ENCODE data around the gene LRRC8B. TPM values are rescaled to one million over a fixed set of nuclear protein-coding genes. Genes with fewer than 3 reads are reported as not detected.

LRRC8B gene
- total RNA-seq, 2 experiments from 2014 or later, result 4.4 to 9.9 TPM

DNA sequence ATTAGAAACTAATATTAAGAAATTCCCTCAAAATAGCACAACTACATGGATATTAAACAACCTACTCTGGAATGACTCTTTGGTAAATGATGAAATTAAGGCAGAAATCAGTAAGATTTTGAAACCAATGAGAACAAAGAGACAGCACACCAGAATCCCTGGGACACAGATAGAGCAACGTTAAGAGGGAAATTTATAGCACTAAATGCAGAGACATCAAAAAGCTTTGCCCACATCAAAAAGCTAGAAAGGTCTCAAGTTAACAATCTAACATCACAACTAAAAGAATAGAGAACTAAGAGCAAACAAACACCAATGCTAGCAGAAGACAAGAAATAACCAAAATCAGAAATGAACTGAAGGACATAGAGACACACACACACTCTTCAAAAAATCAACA lies 48.6 kb upstream of the LRRC8B start:
- intact Hi-C loops (cut with micrococcal nuclease; ENCODE audit: unreplicated experiment), result no loop called here
- no peak for TF ChIP-seq EZH2phosphoT487 (IDR thresholded peaks at IDR 0.05; ENCODE audit: borderline replicate concordance, low read depth, low read length)
- TF ChIP-seq, protein P1, sequence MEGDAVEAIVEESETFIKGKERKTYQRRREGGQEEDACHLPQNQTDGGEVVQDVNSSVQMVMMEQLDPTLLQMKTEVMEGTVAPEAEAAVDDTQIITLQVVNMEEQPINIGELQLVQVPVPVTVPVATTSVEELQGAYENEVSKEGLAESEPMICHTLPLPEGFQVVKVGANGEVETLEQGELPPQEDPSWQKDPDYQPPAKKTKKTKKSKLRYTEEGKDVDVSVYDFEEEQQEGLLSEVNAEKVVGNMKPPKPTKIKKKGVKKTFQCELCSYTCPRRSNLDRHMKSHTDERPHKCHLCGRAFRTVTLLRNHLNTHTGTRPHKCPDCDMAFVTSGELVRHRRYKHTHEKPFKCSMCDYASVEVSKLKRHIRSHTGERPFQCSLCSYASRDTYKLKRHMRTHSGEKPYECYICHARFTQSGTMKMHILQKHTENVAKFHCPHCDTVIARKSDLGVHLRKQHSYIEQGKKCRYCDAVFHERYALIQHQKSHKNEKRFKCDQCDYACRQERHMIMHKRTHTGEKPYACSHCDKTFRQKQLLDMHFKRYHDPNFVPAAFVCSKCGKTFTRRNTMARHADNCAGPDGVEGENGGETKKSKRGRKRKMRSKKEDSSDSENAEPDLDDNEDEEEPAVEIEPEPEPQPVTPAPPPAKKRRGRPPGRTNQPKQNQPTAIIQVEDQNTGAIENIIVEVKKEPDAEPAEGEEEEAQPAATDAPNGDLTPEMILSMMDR (conservative IDR thresholded peaks at IDR 0.05; ENCODE audit: low read length), result no peak
- Histone ChIP-seq H4K20me1 (ENCODE audit: insufficient read depth, low read length) (no peaks in the 10 kb centered on the region), H3K9me3 (ENCODE audit: low read length) (no peaks in the 10 kb centered on the region), H3K4me2 (ENCODE audit: low read length) (no peak overlapping the region), H3K27ac (ENCODE audit: low read depth, low read length, poor library complexity, severe bottlenecking) (no peak overlapping the region), H3K4me3 (ENCODE audit: low read depth, low read length, poor library complexity, severe bottlenecking) (no peak overlapping the region), H3K9me2 (ENCODE audit: insufficient read depth, low read length) (no peaks in the 10 kb centered on the region), H3K4me1 (ENCODE audit: insufficient read depth, low read length, poor library complexity, severe bottlenecking) (no peaks in the 10 kb centered on the region), H2AFZ (ENCODE audit: low read length) (no peak overlapping the region), H3K79me2 (ENCODE audit: insufficient read depth, low read depth, low read length) (no peaks in the 10 kb centered on the region), H3K36me3 (ENCODE audit: insufficient read depth, low read length) (no peaks in the 10 kb centered on the region)
- BruUV-seq (replicated peaks), result no TSS peak
- no peak for DNase-seq (ENCODE audit: low spot score)
- ChIA-PET POLR2A (no interaction called here), CTCF (ENCODE audit: unreplicated experiment) (no interaction called here)

DNA sequence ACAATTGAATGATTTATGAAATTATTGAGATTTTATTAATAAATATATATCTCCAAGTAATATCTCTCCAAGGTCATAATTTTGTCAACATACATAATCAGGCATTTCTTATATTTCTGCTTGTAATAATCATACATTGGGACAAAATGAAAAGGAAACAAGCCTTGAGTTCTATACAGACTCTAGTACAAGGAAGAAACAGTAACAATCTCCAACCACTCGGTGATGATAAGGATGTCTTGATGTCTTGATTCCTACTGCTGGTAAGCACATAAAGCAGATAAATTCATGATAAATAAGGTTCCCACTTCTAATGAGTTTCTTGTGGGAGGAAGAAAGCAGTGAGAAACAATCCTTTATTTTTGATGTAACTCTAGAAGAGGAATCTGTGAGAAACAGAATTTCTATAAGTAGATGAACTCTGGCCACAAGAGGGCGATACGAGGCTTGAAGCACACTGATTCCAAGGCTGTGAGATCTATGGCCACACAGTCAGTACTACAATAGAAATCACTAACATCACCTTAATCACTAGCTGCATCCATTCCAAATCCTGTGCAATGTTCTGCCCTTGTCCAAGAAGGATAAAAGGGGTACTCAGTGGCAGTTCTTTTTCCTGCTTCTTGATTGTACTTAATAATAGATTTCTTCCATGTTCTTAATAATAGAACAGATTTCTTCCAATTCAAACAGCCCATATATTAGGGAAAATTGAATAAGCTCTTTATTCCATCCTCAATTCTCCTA lies 41.4 kb upstream of the LRRC8B start:
- H3K36me3 ChIP-seq (ENCODE audit: insufficient read depth, low read length), result no peaks in the 10 kb centered on the region
- no peak overlapping the region for H3K27ac ChIP-seq (ENCODE audit: low read depth, low read length, poor library complexity, severe bottlenecking)
- ChIA-PET CTCF (ENCODE audit: unreplicated experiment) (interaction anchor here (1.5 kb wide), 1 partner anchor 280 kb away, joined by 6 read pairs; no protein-coding TSS in a partner anchor), POLR2A (interaction anchor here (0.5 to 0.8 kb wide), 3 partner anchors 102 to 480 kb away, joined by 3 to 4 read pairs (median 3); no protein-coding TSS in a partner anchor)
- BruUV-seq (replicated peaks), result no TSS peak
- 0 out of 2 replicates have a peak, but pooled peaks cover 4% of the 10 kb centered on the region for H3K9me3 ChIP-seq (ENCODE audit: low read length)
- no peaks in the 10 kb centered on the region for H3K79me2 ChIP-seq (ENCODE audit: insufficient read depth, low read depth, low read length)
- H3K4me2 ChIP-seq (ENCODE audit: low read length), result no peak overlapping the region
- intact Hi-C loops (cut with micrococcal nuclease; ENCODE audit: unreplicated experiment), result loop anchor here (1.0 to 10.0 kb wide), 3 partner anchors 115 to 502 kb away; no protein-coding TSS in a partner anchor
- DNase-seq (ENCODE audit: low spot score), result peak; percentile 85
- no peaks in the 10 kb centered on the region for H3K4me1 ChIP-seq (ENCODE audit: insufficient read depth, low read length, poor library complexity, severe bottlenecking)
- no peaks in the 10 kb centered on the region; the same call in 1 of the 2 replicates for H4K20me1 ChIP-seq (ENCODE audit: insufficient read depth, low read length)
- TF ChIP-seq, protein P1 (conservative IDR thresholded peaks at IDR 0.05; ENCODE audit: low read length), result peak; percentile 94
- TF ChIP-seq EZH2phosphoT487 (IDR thresholded peaks at IDR 0.05; ENCODE audit: borderline replicate concordance, low read depth, low read length), result no peak
- H3K9me2 ChIP-seq (ENCODE audit: insufficient read depth, low read length), result no peaks in the 10 kb centered on the region
- no peak overlapping the region for H3K4me3 ChIP-seq (ENCODE audit: low read depth, low read length, poor library complexity, severe bottlenecking)
- no peak overlapping the region for H2AFZ ChIP-seq (ENCODE audit: low read length)

DNA sequence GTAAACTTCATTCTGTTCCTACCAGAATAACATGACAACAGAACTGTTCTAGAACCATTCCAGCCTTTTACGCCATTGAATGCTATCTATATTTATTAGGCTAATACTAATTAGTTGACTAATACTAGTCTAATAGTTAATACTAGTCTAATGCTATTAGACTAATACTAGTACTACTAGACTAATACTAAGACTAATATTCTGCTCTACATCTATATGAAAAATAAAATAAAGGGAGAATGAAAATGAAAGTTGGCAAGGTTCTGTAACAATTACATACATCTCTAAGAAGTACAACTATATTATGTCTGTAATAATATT lies 40.9 kb upstream of the LRRC8B start:
- TF ChIP-seq EZH2phosphoT487 (IDR thresholded peaks at IDR 0.05; ENCODE audit: borderline replicate concordance, low read depth, low read length), result no peak
- TF ChIP-seq, protein P1 (conservative IDR thresholded peaks at IDR 0.05; ENCODE audit: low read length), result no peak
- H3K4me3 ChIP-seq (ENCODE audit: low read depth, low read length, poor library complexity, severe bottlenecking), result no peak overlapping the region
- H4K20me1 ChIP-seq (ENCODE audit: insufficient read depth, low read length), result no peaks in the 10 kb centered on the region; the same call in 1 of the 2 replicates
- H3K4me2 ChIP-seq (ENCODE audit: low read length), result no peak overlapping the region
- no peaks in the 10 kb centered on the region for H3K4me1 ChIP-seq (ENCODE audit: insufficient read depth, low read length, poor library complexity, severe bottlenecking)
- ChIA-PET POLR2A (interaction anchor here (0.5 to 1.2 kb wide), 2 partner anchors 96 to 480 kb away, joined by 3 to 4 read pairs; no protein-coding TSS in a partner anchor), CTCF (ENCODE audit: unreplicated experiment) (interaction anchor here (1.5 kb wide), 1 partner anchor 279 kb away, joined by 6 read pairs; no protein-coding TSS in a partner anchor)
- no peaks in the 10 kb centered on the region for H3K9me2 ChIP-seq (ENCODE audit: insufficient read depth, low read length)
- no TSS peak for BruUV-seq (replicated peaks)
- no peaks in the 10 kb centered on the region for H3K36me3 ChIP-seq (ENCODE audit: insufficient read depth, low read length)
- DNase-seq (ENCODE audit: low spot score), result no peak
- H3K27ac ChIP-seq (ENCODE audit: low read depth, low read length, poor library complexity, severe bottlenecking), result no peak overlapping the region
- no peak overlapping the region for H2AFZ ChIP-seq (ENCODE audit: low read length)
- intact Hi-C loops (cut with micrococcal nuclease; ENCODE audit: unreplicated experiment), result loop anchor here (1.0 to 10.0 kb wide), 3 partner anchors 115 to 501 kb away; no protein-coding TSS in a partner anchor
- H3K9me3 ChIP-seq (ENCODE audit: low read length), result 0 out of 2 replicates have a peak, but pooled peaks cover 4% of the 10 kb centered on the region
- H3K79me2 ChIP-seq (ENCODE audit: insufficient read depth, low read depth, low read length), result no peaks in the 10 kb centered on the region

Measured in OCI-LY7 (cell line).